ENCODE results near the gene MYOC. TPM values are rescaled to one million over a fixed set of nuclear protein-coding genes. Genes with fewer than 3 reads are reported as not detected.
"Not testable (repeated sequence)": the region's sequence is repeated elsewhere in the genome, so short reads cannot be mapped to it uniquely, and the experiment has no call there.

The MYOC gene
- total RNA-seq, 2 experiments from 2014 or later: not detected

GRCh38 chr1:171663036-171663853 lies 10.8 kb upstream of the MYOC start:
- no peak overlapping the region for H3K27ac Mint-ChIP-seq
- no peaks in the 10 kb centered on the region for H3K9me3 Mint-ChIP-seq
- H3K4me3 Mint-ChIP-seq: no peak overlapping the region
- ChIA-PET CTCF (no interaction called here), POLR2A (no interaction called here)
- no peaks in the 10 kb centered on the region for H3K36me3 Mint-ChIP-seq (ENCODE audit: low read depth)
- peaks cover 3% of the 10 kb centered on the region for H3K27me3 Mint-ChIP-seq
- H3K4me1 Mint-ChIP-seq: no peaks in the 10 kb centered on the region
- no peak for DNase-seq

- DNase-seq: no peak
- peaks cover 3% of the 10 kb centered on the region for H3K27me3 Mint-ChIP-seq
- H3K4me1 Mint-ChIP-seq: no peaks in the 10 kb centered on the region
- no peak overlapping the region for H3K4me3 Mint-ChIP-seq
- H3K27ac Mint-ChIP-seq: no peak overlapping the region
- ChIA-PET CTCF (no interaction called here), POLR2A (interaction anchor here (0.7 kb wide), 1 partner anchor 17 kb away, joined by 5 read pairs; no protein-coding TSS in a partner anchor)
- H3K36me3 Mint-ChIP-seq (ENCODE audit: low read depth): no peaks in the 10 kb centered on the region
- no peaks in the 10 kb centered on the region for H3K9me3 Mint-ChIP-seq
These were observed 8.7 kb upstream of the MYOC start for GRCh38 chr1:171661076-171661650.

DNA sequence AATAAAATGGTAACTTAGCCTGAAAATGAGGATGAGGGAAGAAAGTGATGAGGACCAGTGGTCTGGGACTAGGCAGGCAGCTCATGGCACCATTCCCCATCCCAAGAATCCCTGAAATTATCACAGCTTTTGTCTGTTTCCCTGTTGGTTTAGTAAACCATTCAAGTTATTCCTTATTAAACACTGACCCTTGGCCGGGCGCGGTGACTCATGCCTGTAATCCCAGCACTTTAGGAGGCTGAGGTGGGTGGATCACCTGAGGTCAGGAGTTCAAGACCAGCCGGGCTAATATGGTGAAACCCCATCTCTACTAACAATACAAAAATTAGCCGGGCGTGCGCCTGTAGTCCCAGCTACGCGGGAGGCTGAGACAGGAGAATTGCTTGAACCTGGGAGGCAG lies 3.7 kb upstream of the MYOC start:
- H3K27me3 Mint-ChIP-seq: peaks cover 16% of the 10 kb centered on the region
- H3K4me1 Mint-ChIP-seq: peaks cover 13% of the 10 kb centered on the region
- CTCF ChIA-PET: interaction anchor here (0.6 to 2.7 kb wide), 3 partner anchors 11 to 157 kb away, joined by 3 to 26 read pairs (median 3); no protein-coding TSS in a partner anchor
- H3K27ac Mint-ChIP-seq; H3K9me3 Mint-ChIP-seq; H3K4me3 Mint-ChIP-seq; H3K36me3 Mint-ChIP-seq (ENCODE audit: low read depth); POLR2A ChIA-PET; DNase-seq: not testable (repeated sequence)

GRCh38 chr1:171655746-171656116 lies 3.2 kb upstream of the MYOC start:
- Mint-ChIP-seq H3K27me3 (peaks cover 17% of the 10 kb centered on the region), H3K4me3 (no peak overlapping the region), H3K9me3 (no peaks in the 10 kb centered on the region), H3K36me3 (ENCODE audit: low read depth) (no peaks in the 10 kb centered on the region), H3K27ac (no peak overlapping the region), H3K4me1 (peaks cover 13% of the 10 kb centered on the region)
- CTCF ChIA-PET: interaction anchor here (1.0 to 2.7 kb wide), 3 partner anchors 11 to 300 kb away, joined by 3 to 26 read pairs (median 3); no protein-coding TSS in a partner anchor
- POLR2A ChIA-PET: no interaction called here
- no peak for DNase-seq

- CTCF ChIA-PET: interaction anchor here (1.0 to 2.7 kb wide), 5 partner anchors 10 to 329 kb away, joined by 3 to 26 read pairs (median 3); no protein-coding TSS in a partner anchor
- H3K4me1 Mint-ChIP-seq: peaks cover 13% of the 10 kb centered on the region
- no peak overlapping the region for H3K4me3 Mint-ChIP-seq
- H3K27me3 Mint-ChIP-seq: peaks cover 19% of the 10 kb centered on the region
- no peaks in the 10 kb centered on the region for H3K36me3 Mint-ChIP-seq (ENCODE audit: low read depth)
- POLR2A ChIA-PET: no interaction called here
- H3K27ac Mint-ChIP-seq: no peak overlapping the region
- no peaks in the 10 kb centered on the region for H3K9me3 Mint-ChIP-seq
- DNase-seq: peak; percentile 68
These were observed 2.7 kb upstream of the MYOC start for GRCh38 chr1:171654942-171655745.

- H3K4me1 Mint-ChIP-seq: peaks cover 13% of the 10 kb centered on the region
- CTCF ChIA-PET: interaction anchor here (1.1 to 2.7 kb wide), 3 partner anchors 9 to 330 kb away, joined by 3 to 26 read pairs (median 4); no protein-coding TSS in a partner anchor
- H3K4me3 Mint-ChIP-seq: no peak overlapping the region
- no peak overlapping the region for H3K27ac Mint-ChIP-seq
- H3K36me3 Mint-ChIP-seq (ENCODE audit: low read depth): no peaks in the 10 kb centered on the region
- H3K9me3 Mint-ChIP-seq: no peaks in the 10 kb centered on the region
- POLR2A ChIA-PET: no interaction called here
- H3K27me3 Mint-ChIP-seq: peaks cover 19% of the 10 kb centered on the region
- no peak for DNase-seq
These were observed 1.9 kb upstream of the MYOC start for GRCh38 chr1:171654201-171654941.

GRCh38 chr1:171653796-171654195 lies 1.3 kb upstream of the MYOC start:
- peaks cover 19% of the 10 kb centered on the region for H3K27me3 Mint-ChIP-seq
- H3K9me3 Mint-ChIP-seq: no peaks in the 10 kb centered on the region
- no peak overlapping the region for H3K27ac Mint-ChIP-seq
- DNase-seq: no peak
- H3K4me3 Mint-ChIP-seq: no peak overlapping the region
- peaks cover 13% of the 10 kb centered on the region for H3K4me1 Mint-ChIP-seq
- POLR2A ChIA-PET: no interaction called here
- no peaks in the 10 kb centered on the region for H3K36me3 Mint-ChIP-seq (ENCODE audit: low read depth)
- CTCF ChIA-PET: interaction anchor here (2.7 kb wide), 1 partner anchor 9 kb away, joined by 26 read pairs; no protein-coding TSS in a partner anchor

DNA sequence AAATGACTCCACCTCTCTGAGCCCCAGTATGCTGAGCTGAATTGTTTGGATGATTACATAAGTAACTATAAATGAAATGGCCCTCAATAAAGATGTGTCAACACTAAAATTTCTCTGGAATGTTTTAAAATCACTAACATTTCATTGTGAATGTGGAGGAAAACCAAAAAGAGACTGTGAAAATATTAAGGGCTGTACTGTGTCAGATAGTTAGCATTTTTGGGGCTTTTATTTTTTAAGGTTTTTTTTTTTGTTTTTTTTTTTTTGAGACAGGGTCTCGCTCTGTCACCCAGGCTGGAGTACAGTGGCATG lies 6.3 kb downstream of the MYOC start:
- H3K27me3 Mint-ChIP-seq: peaks cover 3% of the 10 kb centered on the region
- H3K27ac Mint-ChIP-seq: no peak overlapping the region
- no peaks in the 10 kb centered on the region for H3K36me3 Mint-ChIP-seq (ENCODE audit: low read depth)
- no peak for DNase-seq
- peaks cover 10% of the 10 kb centered on the region for H3K4me1 Mint-ChIP-seq
- no peak overlapping the region for H3K4me3 Mint-ChIP-seq
- H3K9me3 Mint-ChIP-seq: no peaks in the 10 kb centered on the region
- CTCF ChIA-PET: interaction anchor here (0.6 to 3.0 kb wide), 6 partner anchors 9 to 339 kb away, joined by 3 to 33 read pairs (median 4); no protein-coding TSS in a partner anchor
- POLR2A ChIA-PET: no interaction called here

DNA sequence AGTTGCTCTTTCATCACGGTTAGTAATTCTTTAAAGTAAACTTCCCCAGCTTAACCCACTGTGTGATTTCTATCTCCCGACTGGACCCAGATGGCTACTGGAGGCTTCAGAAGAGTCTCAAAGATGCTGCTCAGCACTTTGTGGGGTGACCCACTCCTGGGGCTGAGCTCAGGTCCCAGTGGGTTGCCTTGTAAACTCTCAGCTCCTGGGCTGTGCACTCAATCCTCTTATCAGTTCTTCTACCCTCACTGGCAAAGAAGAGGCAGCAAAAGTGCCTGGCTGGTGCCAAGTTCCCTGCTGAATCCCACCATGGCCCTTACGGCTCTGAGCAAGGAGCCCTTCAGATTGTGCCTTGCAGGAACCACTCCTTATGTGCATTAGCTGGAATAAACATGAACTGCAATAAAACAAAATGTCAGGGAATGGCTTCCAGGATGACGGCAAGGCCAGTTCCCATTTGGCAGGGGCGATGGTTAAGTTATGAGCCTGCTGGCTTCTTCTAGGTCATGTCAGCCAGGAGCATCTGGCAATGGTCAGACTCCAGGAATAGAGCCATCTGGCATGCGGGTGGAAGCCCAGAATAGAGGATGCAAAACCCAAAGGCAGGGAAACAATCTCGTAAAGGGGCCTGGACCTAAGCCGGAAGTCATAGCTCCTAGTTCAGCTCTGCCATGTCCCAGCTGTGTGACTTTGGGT lies 6.8 kb downstream of the MYOC start:
- DNase-seq: no peak
- Mint-ChIP-seq H3K27ac (no peak overlapping the region), H3K27me3 (peaks cover 2% of the 10 kb centered on the region), H3K9me3 (no peaks in the 10 kb centered on the region), H3K4me1 (peaks cover 10% of the 10 kb centered on the region), H3K4me3 (no peak overlapping the region), H3K36me3 (ENCODE audit: low read depth) (no peaks in the 10 kb centered on the region)
- CTCF ChIA-PET: interaction anchor here (0.6 to 3.0 kb wide), 12 partner anchors 9 to 339 kb away, joined by 3 to 33 read pairs (median 4); no protein-coding TSS in a partner anchor
- POLR2A ChIA-PET: no interaction called here

DNA sequence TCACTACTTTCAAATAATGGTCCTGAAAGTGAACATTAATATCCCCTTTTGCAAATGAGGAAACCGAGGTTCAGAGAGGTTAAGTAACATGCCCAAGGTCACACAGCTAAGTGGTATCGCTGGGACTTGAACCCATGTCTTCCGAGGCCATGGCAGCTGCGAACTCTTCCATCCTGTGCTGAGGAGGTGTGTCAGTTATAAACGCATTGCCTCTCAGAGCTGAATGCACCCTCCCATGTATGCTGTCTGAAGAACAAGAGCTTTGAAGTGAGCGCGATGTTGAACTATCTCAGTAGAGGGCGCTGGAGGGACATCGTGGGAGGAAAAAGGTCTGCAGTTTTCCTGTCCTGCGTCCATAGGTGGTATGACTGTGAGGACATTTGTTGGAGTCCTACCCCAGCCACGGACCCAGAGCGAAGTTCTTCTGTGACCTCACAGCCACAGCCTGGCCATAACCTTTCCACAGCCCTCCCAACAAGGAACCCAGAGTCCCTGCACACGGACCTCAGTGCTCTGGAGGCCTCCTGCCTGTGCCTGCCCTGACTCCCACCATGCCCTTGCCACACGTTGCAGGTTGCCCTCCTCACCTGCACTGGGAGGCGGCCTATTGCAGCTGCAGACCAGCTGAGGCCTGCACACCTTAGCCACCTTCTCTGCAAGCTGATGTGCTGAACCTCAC lies 7.5 kb downstream of the MYOC start:
- Mint-ChIP-seq H3K4me1 (peaks cover 10% of the 10 kb centered on the region), H3K4me3 (no peak overlapping the region), H3K27me3 (no peaks in the 10 kb centered on the region), H3K9me3 (no peaks in the 10 kb centered on the region), H3K36me3 (ENCODE audit: low read depth) (no peaks in the 10 kb centered on the region), H3K27ac (no peak overlapping the region)
- CTCF ChIA-PET: interaction anchor here (0.5 to 3.0 kb wide), 22 partner anchors 9 to 756 kb away, joined by 3 to 33 read pairs (median 4); no protein-coding TSS in a partner anchor
- DNase-seq: peak; percentile 84
- POLR2A ChIA-PET: interaction anchor here (0.6 kb wide), 1 partner anchor 17 kb away, joined by 5 read pairs; no protein-coding TSS in a partner anchor

- peaks cover 10% of the 10 kb centered on the region for H3K4me1 Mint-ChIP-seq
- H3K36me3 Mint-ChIP-seq (ENCODE audit: low read depth): no peaks in the 10 kb centered on the region
- H3K27ac Mint-ChIP-seq: no peak overlapping the region
- H3K9me3 Mint-ChIP-seq: no peaks in the 10 kb centered on the region
- no peaks in the 10 kb centered on the region for H3K27me3 Mint-ChIP-seq
- H3K4me3 Mint-ChIP-seq: no peak overlapping the region
- no peak for DNase-seq
- ChIA-PET CTCF (interaction anchor here (0.6 kb wide), 1 partner anchor 341 kb away, joined by 3 read pairs; no protein-coding TSS in a partner anchor), POLR2A (no interaction called here)
These were observed 9.3 kb downstream of the MYOC start for GRCh38 chr1:171643156-171643555.

All from activated CD4-positive, alpha-beta T cell treated with anti-CD3 and anti-CD28 coated beads, Interleukin-2, amount 10 ng/mL, durations not matched to agents 7 days and 5 days (primary cell).